ENCODE results near the gene CKAP2L.
"Not testable (repeated sequence)": the region's sequence is repeated elsewhere in the genome, so short reads cannot be mapped to it uniquely, and the experiment has no call there.

The CKAP2L gene

DNA sequence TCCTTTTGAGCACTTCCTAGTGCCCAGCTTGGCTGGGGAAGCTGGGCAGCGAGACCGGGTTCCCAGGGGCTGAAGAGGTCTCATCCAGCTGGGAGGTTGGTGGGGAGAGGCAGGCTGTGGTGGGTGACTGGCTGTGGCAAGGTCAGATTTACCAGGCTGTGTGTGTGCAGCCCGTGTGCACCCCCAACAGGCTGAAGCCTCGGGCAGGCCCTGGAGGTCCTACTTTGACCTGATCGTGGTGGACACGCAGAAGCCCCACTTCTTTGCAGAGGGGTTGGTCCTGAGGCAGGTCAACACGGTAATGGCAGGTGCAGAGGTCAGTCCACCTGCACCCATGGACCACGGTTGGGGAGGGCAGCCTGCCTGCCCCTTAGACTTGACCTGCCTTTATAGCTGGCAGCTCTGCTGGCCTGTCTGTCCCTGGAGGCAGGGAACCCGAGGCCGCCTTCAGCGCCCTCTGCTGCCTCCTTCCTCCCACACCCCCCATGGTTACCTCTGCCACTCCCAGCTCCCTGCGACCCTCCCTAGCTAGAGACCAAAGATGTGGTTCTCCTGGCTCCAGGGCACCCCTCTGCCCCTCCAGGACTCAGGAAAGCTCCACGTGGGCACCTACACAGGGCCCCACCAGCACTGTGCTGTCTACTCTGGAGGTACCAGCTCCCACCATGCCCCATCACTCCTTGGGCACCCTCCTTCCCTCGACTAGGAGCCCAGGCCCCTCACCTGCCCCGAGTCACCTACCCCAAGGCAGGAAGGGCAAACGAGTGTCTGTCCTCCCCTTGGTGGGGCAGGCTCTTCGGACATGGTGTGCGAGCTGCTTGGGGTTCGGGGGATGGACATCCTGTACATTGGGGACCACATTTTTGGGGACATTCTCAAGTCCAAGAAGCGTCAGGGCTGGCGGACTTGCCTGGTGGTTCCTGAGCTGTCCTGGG, 39.6 kb downstream of the CKAP2L start:
- DNase-seq, result no peak

DNA sequence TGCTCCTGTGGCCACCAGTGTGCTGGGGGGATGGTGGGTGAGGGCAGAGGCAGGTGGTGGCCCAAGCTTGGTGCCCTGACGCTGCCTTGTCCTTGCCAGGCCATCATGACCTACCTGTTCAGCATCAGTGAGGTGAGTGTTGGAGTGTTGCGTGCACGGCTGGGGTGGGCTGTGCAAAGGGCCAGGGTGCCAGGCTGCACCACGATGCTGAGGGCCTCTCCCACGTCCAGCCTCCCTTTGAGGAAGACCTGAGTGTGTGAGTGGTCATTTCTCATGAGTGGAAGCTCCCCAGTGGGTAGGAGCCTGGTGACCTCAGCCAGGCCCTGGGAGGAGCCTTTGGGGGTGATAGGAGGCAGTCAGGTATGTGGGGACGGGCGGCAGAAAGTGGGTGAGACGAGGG, 40.4 kb downstream of the CKAP2L start:
- no peak for DNase-seq

DNA sequence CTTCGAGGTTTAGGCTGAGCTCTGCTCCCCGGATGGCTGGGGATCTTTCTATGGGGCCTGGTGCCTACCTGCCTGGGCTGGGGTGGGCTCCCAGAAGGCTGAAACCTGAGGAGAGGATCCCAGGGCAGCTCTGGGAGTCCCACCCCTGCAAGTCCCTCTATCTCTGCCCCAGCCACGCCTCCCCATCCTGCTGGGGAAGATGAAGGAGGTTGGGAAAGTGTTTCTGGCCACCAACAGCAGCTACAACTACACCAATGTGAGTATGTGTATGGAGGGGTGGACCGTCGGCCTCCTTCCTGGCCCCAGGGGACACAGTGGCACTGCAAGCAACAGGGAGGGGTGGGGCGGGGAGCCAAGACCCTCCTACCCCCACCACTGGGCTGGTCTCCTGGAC, 40.9 kb downstream of the CKAP2L start:
- DNase-seq, result no peak

DNA sequence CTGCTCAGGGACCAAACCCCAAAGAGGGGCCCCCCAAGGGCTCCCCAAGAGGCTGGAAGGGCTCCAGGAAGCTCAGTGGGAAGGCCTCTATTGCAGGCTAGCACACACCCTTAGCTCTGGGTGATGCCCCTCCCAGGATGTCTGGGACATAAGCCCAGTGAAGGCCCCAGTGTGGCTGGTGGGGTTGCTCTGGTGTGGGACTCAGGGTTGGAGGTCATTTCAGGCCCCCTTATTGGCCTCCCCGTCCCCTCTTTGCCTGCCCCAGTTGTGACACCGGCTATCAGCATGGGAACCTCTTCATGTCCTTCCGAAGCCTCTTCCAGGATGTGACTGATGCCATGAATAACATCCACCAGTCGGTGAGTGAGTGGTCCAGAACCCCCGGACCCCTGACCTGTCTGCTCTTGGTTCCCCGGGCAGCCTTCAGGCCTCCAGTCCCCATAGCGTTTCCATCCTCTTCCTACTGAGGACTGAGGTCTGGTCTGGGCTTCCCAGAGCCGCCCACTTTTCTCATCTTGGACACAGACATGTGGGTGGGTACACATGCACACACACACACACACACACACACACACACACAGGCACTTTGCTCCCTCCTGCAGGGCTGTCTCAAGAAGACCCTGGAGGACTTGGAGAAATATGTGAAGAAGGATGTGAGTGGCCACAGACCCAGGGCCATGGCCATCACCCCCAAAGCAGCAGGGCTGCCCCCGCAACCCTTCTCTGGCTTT, 41.4 kb downstream of the CKAP2L start:
- DNase-seq, result no peak

DNA sequence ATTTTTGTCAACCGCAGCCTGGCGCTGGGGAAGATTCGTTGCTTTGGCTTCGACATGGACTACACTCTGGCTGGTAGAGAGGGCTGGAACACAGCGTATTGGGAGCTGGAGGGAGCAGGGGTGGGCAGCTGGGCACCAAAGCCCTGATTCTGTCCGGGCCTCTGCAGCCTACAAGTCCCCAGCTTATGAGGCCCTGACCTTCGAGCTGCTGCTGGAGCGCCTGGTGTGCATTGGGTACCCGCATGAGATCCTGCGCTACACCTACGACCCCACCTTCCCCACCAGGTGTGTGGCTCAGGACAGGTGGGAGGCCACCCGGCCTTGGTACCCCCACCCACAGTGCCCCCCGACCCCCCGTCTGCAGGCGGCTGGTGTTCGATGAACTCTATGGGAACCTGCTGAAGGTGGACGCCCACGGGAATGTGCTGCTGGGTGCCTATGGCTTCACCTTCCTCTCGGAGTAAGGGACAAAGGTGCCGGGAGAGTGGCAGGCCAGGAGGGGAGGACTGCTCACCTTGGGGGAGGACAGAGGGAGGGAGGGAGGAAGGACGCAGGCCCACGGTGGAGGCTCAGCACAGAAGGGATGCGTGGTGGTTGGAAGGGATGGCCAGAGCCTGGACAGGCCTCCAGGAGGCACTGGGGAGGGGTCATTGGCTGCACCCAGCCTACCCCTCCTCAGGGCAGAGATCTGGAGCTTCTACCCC, 42.4 kb downstream of the CKAP2L start:
- DNase-seq, result no peak

DNA sequence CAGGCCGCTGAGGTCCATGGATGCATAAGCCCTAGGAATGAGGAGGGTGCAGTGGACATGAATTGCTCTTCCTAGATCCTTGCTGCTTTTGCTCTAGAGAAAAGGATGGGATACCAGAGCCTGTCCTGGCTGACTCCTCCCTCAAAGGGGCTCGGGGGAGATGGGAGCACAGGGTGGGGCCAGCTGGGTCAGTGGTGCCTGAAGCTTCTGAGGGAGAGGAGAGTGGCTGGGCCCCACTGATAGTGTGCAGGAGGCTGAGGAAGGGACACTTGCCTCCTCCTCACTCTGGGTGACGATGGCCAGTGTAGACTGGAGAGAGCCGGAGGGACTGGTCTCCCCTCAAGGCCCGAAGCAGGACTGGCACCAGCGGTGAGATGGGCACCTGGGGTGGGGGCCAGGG, 43.6 kb downstream of the CKAP2L start, which contains the start of gene NT5DC4:
NT5DC4 (plus strand) TSS at position 236 of the 400 bp plus-strand sequence; CDS start at position 296, 60 bp downstream.
- no peak for DNase-seq

DNA sequence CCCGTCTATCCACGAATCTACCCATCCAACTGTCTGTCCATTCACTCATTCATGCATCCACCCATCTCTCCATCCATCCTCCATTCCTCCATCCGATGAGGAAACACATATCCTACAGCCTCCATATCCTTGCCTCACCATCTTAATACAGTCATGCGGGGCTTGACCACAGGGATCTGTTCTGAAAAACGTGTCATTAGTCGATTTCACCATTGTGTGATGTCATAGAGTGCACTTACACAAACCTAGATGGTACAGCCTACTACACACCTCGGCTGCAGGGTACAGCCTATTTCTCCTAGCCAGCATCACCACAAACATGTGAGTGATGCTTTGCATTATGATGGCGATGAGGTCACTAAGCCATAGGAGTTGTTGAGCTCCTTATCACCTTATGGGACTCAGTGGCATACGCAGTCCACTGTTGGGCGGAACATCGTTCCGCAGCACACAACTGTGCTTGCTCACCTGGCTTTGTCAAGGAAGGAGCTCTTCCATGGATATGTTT, 45.5 kb downstream of the CKAP2L start:
- DNase-seq, result no peak

DNA sequence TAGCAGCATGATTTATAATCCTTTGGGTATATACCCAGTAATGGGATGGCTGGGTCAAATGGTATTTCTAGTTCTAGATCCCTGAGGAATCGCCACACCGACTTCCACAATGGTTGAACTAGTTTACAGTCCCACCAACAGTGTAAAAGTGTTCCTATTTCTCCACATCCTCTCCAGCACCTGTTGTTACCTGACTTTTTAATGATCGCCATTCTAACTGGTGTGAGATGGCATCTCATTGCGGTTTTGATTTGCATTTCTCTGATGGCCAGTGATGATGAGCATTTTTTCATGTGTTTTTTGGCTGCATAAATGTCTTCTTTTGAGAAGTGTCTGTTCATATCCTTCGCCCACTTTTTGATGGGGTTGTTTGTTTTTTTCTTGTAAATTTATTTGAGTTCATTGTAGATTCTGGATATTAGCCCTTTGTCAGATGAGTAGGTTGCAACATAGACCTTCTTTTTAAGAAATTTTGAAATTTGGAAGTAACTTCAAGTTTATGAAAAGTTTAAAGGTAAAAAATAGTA, 47.5 kb downstream of the CKAP2L start:
- not testable (repeated sequence) for DNase-seq

DNA sequence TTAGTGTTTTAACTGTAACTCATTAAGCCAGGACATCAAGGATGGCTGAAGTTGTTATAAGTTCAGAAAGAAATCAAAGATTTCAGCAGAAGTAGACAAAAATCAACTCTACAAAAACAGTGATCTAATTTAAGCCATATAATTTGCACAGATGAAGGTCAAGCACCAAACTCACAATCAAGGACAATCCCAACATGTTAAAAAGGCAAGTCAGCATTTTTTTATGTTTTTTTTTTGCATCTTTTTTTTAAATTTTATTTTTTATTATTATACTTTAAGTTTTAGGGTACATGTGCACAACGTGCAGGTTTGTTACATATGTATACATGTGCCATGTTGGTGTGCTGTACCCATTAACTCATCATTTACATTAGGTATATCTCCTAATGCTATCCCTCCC, 48.3 kb downstream of the CKAP2L start:
- DNase-seq, result not testable (repeated sequence)

DNA sequence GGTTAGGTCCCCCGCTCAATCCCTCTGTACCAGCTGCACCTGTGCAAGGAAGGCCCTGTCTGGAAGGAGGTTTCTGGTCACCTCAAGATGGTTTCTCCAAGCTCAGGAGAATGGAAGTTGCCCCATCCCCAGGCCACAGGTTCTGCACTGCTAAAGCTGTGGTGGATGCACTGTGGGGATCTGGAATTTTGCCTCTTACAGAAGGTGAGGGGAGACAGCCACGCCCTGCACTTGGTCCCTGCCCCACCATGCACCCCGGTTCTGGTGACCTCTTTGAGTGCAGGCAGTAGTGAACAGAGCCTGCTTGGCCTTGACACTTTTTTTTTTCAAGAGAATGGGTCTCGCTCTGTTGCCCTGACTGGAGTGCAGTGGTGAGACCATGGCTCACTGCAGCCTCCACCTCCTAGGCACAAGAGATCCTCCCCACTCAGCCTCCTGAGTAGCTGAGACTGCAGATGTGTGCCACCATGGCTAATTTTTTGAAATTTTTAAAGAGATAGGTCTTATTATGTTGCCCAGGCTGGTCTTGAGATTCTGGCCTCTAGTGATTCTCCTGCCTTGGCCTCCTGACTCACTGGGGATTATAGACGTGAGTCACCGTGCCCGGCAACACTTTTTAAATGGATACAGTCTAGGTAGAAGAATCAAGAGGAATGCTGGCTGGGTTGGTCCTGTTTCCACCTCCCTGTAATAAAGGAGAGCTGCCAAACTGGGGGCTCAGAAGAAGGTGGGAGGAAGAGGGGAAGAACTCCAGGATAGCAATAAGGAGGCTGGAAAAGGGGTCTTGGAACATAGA, 49.4 kb downstream of the CKAP2L start:
- no peak for DNase-seq

DNA sequence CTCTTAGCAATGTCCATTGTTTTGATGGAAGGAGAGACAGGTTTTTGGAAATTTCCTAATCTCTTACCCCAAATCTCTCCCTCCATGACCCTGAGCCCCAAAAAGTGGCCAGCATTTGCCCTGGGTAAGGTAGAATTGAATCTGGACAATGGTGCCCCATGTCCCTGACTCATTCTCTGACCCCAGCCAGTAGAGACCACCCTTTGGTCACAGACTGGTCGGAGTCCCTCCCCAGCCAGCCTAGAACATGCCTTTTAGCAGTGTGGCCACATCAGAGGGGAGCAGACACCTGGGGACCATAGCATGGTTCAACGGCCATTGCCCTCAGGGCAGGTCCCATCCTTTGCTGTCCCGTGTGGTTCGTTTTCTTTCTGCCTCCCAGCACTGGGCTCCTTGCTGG, 50.1 kb downstream of the CKAP2L start:
- DNase-seq, result no peak

DNA sequence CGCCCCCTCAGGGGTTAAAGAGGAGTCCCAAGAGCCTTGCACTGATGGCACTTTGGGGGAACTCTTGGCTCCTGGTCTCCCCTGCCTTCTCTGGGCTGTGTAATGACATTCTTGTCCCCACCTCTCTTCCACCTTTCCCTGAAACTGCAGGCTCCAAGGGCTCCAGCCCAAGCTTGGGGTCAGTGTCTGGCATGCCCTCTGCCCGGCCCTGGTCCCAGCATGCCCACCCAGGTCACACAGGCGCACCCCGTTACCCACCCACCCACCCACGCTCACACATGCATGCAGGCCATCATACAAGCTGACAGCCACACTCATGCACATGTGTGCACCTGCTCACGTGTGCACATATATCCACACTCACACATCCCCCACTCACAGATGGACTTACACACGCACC, 50.5 kb downstream of the CKAP2L start:
- DNase-seq, result no peak

DNA sequence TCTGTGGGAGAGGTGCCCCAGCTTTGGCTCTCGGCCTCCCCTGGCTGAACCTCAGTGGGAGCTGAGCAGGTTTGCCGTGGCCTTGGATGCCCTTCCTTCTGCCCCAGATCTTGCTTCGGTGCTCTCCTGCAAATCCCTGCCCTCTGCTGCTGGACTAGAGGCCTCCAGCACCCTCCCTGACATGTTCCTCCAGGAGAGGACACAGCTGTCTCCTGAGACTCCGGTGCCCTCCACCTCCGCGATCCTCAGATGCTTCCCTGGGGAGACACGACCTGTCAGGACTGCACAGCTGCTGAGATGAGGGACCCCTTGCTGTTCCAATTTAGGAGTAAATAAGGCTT, 50.9 kb downstream of the CKAP2L start:
- DNase-seq, result no peak

DNA sequence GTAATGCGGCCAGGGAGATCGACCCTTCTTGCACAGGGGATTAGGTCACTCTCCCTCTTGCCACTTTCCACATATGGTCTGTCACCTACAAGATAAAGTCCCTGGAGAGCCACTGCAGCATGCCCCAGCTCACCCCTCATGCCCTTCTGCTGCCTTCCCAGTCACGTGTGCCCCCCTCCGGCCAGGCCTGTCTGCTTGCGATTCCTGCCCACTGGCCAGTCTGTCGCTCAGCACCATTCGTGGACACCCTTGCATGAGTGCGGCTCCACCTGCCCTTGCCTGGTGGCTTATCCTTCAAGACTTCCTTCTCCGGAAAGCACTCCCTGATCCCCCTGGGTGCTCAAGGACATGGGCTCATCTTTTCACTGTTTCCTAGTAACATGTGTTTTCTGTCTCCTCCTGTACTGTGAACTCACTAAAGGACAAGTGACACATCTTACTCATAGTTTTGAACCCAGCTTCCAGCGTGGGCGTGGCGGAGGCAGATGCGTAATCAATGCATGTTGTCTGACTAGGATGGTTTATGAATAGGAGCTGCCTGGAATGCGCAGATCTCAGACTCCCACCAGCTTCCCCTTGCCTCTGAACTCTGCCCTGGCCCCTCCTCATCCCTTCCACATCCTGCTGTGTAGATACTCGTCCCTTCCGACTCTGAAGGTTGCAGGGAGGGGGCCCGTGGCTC, 51.4 kb downstream of the CKAP2L start:
- DNase-seq, result no peak

DNA sequence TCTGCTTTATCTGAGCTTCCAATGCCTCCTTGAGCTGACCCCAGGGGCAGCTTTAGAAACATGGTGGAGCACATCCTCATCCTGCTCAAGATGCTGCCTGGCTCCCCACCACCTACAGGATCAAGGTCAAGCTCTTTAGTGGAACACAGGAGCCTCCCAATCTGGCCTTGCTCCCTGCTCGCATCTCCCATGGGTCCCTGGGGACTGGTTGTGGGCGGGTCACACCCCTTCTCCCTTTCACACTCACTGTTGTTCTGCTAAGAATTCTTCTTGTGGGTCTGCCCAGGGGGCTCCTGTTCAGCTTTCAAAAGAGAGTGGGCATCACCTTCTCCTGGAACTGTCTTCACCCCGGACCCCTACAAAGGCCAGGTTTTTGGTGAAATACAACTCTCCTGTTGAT, 51.9 kb downstream of the CKAP2L start:
- DNase-seq, result no peak

DNA sequence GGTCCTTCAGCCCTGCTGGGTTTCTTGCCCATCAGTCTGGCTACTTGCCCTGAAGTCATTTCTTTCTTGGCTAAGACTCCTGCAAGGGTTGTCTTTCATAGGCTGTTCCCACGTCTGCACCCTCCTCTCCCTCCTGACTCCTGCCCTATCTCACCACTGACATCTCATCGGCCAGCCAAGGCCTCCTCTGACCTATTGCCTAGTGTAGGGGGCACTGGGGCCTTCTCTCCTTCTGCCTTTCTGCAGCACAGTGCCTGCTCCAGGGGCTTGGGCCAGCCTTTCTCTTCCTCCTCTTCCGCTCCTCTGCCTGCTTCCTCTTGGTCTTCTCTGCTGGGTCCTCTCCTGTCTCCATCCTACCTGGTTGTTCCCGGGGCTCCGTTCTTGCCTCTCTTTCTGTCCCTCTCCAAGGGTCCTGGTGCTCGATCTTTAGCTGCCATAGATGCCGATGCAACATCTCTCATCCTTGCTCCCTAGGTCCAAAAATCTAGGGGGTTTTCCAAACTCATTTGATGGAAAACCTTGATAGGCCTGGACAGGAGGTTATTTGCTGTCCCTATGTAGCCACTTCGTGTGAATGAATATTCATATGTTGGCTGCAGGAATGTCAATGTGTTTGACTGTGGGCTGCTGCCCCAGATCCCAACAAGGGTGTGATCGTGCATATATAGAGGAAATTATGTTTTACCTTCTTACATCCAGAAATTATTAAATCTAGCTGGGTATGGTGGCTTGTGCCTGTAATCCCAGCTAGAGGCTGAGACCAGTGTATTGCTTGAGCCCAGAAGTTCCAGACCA, 53.3 kb downstream of the CKAP2L start:
- no peak for DNase-seq

DNA sequence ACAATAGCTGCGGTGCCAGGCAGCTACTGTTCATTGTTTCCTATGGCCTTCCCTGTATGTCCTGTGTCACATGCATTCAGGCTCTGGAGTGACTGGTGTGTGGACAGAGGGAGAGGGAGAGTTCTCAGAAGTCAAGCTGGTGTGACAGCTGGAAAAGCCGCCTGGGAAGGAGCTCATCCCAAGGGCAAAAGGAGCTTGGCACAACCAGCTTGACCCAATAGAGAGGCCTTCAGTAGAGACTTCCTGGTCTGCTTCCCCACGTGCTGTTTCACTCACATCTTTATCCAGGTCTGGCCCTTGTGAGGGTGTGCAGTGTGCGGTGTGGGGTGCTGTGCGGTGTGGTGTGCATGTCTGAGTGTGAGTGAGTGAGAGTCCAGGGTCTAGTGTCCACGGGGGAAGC, 54.7 kb downstream of the CKAP2L start:
- no peak for DNase-seq

DNA sequence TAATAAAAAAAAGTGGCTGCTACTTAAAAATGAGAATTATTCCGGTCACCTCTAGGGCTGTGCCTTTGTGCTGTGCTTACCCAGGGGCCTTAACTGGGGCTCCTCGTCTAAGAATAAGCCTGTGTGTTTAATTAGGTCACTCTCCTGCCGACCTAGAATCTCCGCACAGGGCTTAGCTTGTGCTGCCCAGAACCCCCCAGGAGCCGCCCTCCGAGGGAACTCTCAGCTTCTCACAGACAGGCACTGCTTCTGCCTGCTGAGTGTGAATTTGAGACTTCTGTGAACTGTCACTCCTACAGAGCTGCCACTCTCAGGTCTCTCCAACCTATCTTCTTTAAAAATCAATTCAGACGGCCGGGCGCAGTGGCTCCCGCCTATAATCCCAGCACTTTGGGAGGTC, 55.4 kb downstream of the CKAP2L start:
- no peak for DNase-seq

DNA sequence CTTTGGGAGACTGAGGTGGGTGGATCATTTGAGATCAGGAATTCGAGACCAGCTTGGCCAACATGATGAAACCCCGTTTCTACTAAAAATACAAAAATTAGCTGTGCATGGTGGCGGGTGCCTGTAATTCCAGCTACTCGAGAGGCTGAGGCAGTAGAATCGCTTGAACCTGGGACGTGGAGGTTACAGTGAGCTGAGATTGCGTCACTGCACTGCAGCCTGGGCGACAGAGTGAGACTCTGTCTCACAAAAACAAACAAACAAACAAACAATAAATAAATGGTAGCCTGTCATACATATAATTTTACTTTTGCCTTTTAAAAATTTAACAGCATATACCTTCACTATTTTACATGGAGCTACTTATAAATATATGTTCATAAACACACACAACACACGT, 57.5 kb downstream of the CKAP2L start:
- DNase-seq, result not testable (repeated sequence)

DNA sequence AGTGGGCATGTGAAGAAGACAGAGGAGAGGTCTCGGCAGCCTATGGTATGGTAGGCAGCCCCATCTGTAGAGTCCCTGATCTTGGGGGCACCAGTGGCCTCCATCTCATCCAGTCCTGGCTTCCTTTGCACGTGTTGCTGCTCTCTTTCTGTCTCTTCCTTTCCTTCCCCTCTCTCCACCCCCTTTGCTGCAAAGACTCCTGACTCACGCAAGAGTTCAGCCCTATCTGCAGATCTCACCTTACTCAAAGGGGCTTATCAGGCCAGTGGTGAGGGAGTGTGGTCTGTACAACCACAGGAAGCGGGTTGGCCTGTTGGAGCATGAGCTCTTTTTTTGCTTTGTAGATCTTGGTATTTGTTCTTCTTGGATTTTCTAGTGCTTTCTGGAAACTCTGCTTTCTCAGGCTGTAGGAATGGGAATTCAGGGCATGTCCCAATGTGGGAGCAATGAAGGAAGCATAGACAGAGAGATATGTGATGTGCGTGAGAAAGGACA, 58.2 kb downstream of the CKAP2L start:
- no peak for DNase-seq

DNA sequence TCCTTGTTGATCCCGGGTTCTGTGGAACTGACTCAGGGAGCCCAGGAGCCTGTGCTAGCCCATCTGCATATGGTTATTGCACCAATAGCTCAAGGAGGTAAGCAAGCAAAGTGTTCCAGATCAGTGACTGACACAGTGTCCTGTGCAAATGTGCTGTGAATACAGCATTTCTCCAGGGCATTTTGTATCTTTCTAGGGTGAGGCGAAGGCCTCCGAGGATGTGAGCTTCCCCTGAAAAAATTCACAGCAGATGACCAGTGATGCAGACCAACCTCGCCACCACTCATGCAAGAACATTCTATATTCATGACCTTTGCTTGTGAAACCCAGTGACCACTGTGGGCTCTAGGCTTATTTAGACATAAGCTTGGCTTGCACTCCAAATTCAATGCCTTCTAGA, 58.8 kb downstream of the CKAP2L start:
- no peak for DNase-seq

All from NCI-H1417 treated with DMSO at 0.1 percent for 48 hours (cell line).